A549 (cell line): ENCODE data around the gene TBCCD1. TPM values are rescaled to one million over a fixed set of nuclear protein-coding genes. Genes with fewer than 3 reads are reported as not detected.

Experiments
- ATAC-seq, 2 experiments: fragments of 200-7000 bp in 1 of 2; fragments of >200 bp in 1 of 2; cut with Nextera tagmentation in 1 of 2; cut with Tn5 transposase in 1 of 2; 3 replicates each; pipeline versions ENCODE4 v1.8.0 to v1.9.1; 2018 to 2020; ENCODE audit warnings: mild to moderate bottlenecking in 1 of 2, moderate library complexity in 1 of 2
- CTCF ChIA-PET: fragments of 300-600 bp; sonication (Branson Sonifier 250); formaldehyde crosslinking; extraction: SDS; loops from one replicate; lab custom pipeline; 2021; ENCODE audit warnings: antibody characterized with exemption, inconsistent platforms; lab: Yijun Ruan, JAX
- POLR2A ChIA-PET: fragments of 350-600 bp; formaldehyde crosslinking; extraction: SDS; loops from one replicate; lab custom pipeline; 2021; ENCODE audit warnings: antibody characterized with exemption, inconsistent platforms; lab: Yijun Ruan, JAX
- DNase-seq, 2 experiments: peaks; one replicate each; pipeline versions ENCODE4 v3.0.0 to v3.0.0-alpha.2; 2011 to 2016; ENCODE audit warnings: low read depth in 1 of 2, low spot score in 1 of 2
- FAIRE-seq: peaks from 2 replicates; lab custom pipeline; 2011; peaks lifted over from hg19 to GRCh38; lab: Jason Lieb, UNC
- H3K27ac ChIP-seq, 2 experiments: fragments of >200 bp; sonication (Bioruptor Twin); formaldehyde crosslinking; 3 replicates each; pipeline ENCODE4 v1.5.1; 2016 to 2017
- H3K4me1 ChIP-seq: fragments of >200 bp; sonication (Bioruptor Twin); formaldehyde crosslinking; 3 replicates; pipeline ENCODE4 v1.6.1; 2016
- H3K4me2 ChIP-seq: fragments of >200 bp; sonication (Bioruptor Twin); formaldehyde crosslinking; 3 replicates; pipeline ENCODE4 v1.6.1; 2016
- H3K4me3 ChIP-seq: fragments of >200 bp; sonication (Bioruptor Twin); formaldehyde crosslinking; 3 replicates; pipeline ENCODE4 v1.5.1; 2016
- H3K9me3 ChIP-seq: fragments of >200 bp; sonication (Bioruptor Twin); formaldehyde crosslinking; 3 replicates; pipeline ENCODE4 v1.6.1; 2016
- CBX8 ChIP-seq: fragments of 200-600 bp; sonication (generic); IDR thresholded peaks from 2 replicates; pipeline ENCODE4 v1.6.1; 2016
- CEBPB ChIP-seq, 2 experiments: fragments of >200 bp in 1 of 2; sonication (Bioruptor Twin) in 1 of 2; formaldehyde crosslinking in 1 of 2; IDR thresholded peaks; 2 replicates each; pipeline ENCODE4 v1.6.1; 2012 to 2016
- CHD2 ChIP-seq: fragments of 150-350 bp; IDR thresholded peaks from 2 replicates; pipeline ENCODE4 v1.6.1; 2014; ENCODE audit warnings: low read length; ENCODE audit not compliant: partially characterized antibody
- ESRRA ChIP-seq: fragments of 150-350 bp; IDR thresholded peaks from 2 replicates; pipeline ENCODE4 v1.6.1; 2014; ENCODE audit warnings: mild to moderate bottlenecking, low read length, borderline replicate concordance
- FOSB ChIP-seq: fragments of 250-450 bp; sonication (Bioruptor Pico); IDR thresholded peaks from 2 replicates; pipeline ENCODE4 v1.5.0; 2020; ENCODE audit warnings: mild to moderate bottlenecking, moderate library complexity
- FOSL2 ChIP-seq, 2 experiments: fragments of 450-650 bp in 1 of 2; fragments of >200 bp in 1 of 2; sonication (Bioruptor Twin) in 1 of 2; formaldehyde crosslinking; IDR thresholded peaks; 2 replicates each; pipeline versions ENCODE4 v1.5.0 to v1.6.1; 2016 to 2020; ENCODE audit warnings: mild to moderate bottlenecking in 1 of 2, moderate library complexity in 1 of 2
- FOXS1 ChIP-seq: fragments of 250-450 bp; sonication (Bioruptor Pico); IDR thresholded peaks from 2 replicates; pipeline ENCODE4 v1.5.0; 2020; ENCODE audit warnings: mild to moderate bottlenecking, moderate library complexity
- GATA3 ChIP-seq: IDR thresholded peaks from 2 replicates; pipeline ENCODE4 v1.6.1; 2012; ENCODE audit warnings: borderline replicate concordance
- HDAC2 ChIP-seq: fragments of 200-600 bp; sonication (generic); IDR thresholded peaks from 2 replicates; pipeline ENCODE4 v1.6.1; 2016
- HEYL ChIP-seq: fragments of 250-450 bp; sonication (Bioruptor Pico); IDR thresholded peaks from 2 replicates; pipeline ENCODE4 v1.8.0; 2021; ENCODE audit warnings: mild to moderate bottlenecking, moderate library complexity
- HOXB13 ChIP-seq: fragments of 250-450 bp; sonication (Bioruptor Pico); IDR thresholded peaks from 2 replicates; pipeline ENCODE4 v1.5.0; 2020; ENCODE audit warnings: low read depth, mild to moderate bottlenecking, moderate library complexity
- HOXB5 ChIP-seq: fragments of 250-450 bp; sonication (Bioruptor Pico); IDR thresholded peaks from 2 replicates; pipeline ENCODE4 v1.5.0; 2020; ENCODE audit warnings: mild to moderate bottlenecking, moderate library complexity
- KDM5A ChIP-seq: fragments of 200-600 bp; sonication (generic); IDR thresholded peaks from 2 replicates; pipeline ENCODE4 v1.6.1; 2016; ENCODE audit warnings: antibody characterized with exemption, mild to moderate bottlenecking
- MYC ChIP-seq: IDR thresholded peaks from 2 replicates; pipeline ENCODE4 v1.6.1; 2012; ENCODE audit warnings: mild to moderate bottlenecking, inconsistent platforms, low read length, improper control_type of control experiment, borderline replicate concordance
- RFX5 ChIP-seq: fragments of 450-650 bp; IDR thresholded peaks from 2 replicates; pipeline ENCODE4 v1.7.1; 2014; ENCODE audit warnings: antibody characterized with exemption, mild to moderate bottlenecking, moderate library complexity
- RNF2 ChIP-seq: fragments of 200-600 bp; sonication (generic); IDR thresholded peaks from 2 replicates; pipeline ENCODE4 v1.6.1; 2016; ENCODE audit warnings: low read depth, mild to moderate bottlenecking, antibody characterized with exemption, moderate library complexity, borderline replicate concordance
- SREBF2 ChIP-seq: fragments of 450-650 bp; IDR thresholded peaks from 2 replicates; pipeline ENCODE4 v1.6.1; 2014; ENCODE audit warnings: mild to moderate bottlenecking, moderate library complexity
- ZFP36 ChIP-seq: fragments of 450-650 bp; IDR thresholded peaks from 2 replicates; pipeline ENCODE4 v1.6.1; 2014; ENCODE audit warnings: borderline replicate concordance; ENCODE audit not compliant: partially characterized antibody
- ZNF302 ChIP-seq: fragments of 250-450 bp; sonication (Bioruptor Pico); IDR thresholded peaks from 2 replicates; pipeline ENCODE4 v1.9.0; 2021; ENCODE audit warnings: inconsistent platforms, mild to moderate bottlenecking, moderate library complexity
- WGBS: methylation state at CpG from one replicate; pipeline ENCODE4 v1.1.6; 2017; ENCODE audit errors: missing lambda C conversion rate; 5-methylcytosine and 5-hydroxymethylcytosine counted together
- polyA plus RNA-seq, 4 experiments: library from polyadenylated mRNA; depleted of rRNA in 3 of 4; stranded (reverse); fragments of >200 nt; fragmentation: RNase III in 1 of 4; extraction: RNeasy Plus Mini Kit Qiagen cat#74134 plus additional on column Dnase treatment in 1 of 4; gene quantifications; 2 replicates in 3 of 4; 3 replicates in 1 of 4; pipeline ENCODE4 v1.2.3, GENCODE V29; 2011 to 2017
- TF ChIP-seq, protein P1 (sequence below): fragments of >200 bp; sonication (Bioruptor Twin); formaldehyde crosslinking; IDR thresholded peaks from 3 replicates; pipeline ENCODE4 v1.5.1; 2016
- TF ChIP-seq, protein P2 (sequence below): IDR thresholded peaks from 2 replicates; pipeline ENCODE4 v1.6.1; 2012
- TF ChIP-seq, protein P3 (sequence below): IDR thresholded peaks from 2 replicates; pipeline ENCODE4 v1.6.1; 2012; ENCODE audit warnings: low read depth, borderline replicate concordance
- TF ChIP-seq, protein P4 (sequence below): fragments of 200-600 bp; sonication (generic); IDR thresholded peaks from 2 replicates; pipeline ENCODE4 v1.6.1; 2016; ENCODE audit warnings: antibody characterized with exemption, mild to moderate bottlenecking, moderate library complexity

The TBCCD1 gene
- polyA plus RNA-seq, 2 of the 4 experiments (the other 2 are of a cell fraction): 5.8 to 11.4 TPM

DNA sequence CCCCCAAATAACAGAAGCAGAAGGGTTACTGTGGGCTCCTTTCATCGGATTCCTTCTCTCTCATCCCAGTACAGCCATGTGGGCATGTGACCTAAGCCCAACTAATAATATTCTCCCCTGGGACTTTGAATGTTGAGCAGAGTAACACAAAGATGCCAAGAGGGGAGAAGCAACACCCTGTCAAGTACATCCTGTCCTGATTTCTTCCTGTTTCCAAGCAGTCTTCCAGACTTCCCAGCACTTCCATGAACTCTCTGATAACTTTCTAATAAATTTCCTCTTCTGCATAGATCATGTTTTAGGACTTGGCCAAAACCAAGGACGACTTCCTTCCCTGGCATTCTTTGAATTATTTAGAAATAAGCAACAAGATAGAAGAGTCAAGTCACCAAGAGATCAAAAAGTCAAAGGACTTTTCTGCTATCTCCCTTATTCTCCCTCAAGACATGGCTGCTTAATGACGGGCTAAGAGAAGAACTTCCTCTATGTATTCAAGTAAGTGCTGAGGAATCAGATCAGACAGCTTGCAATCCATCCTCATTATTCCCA, 60.9 kb downstream of the TBCCD1 start:
- no peak overlapping the region for H3K4me2 ChIP-seq
- no peak for FAIRE-seq
- no peak for TF ChIP-seq SREBF2
- no peak for TF ChIP-seq RNF2
- TF ChIP-seq, protein P1, sequence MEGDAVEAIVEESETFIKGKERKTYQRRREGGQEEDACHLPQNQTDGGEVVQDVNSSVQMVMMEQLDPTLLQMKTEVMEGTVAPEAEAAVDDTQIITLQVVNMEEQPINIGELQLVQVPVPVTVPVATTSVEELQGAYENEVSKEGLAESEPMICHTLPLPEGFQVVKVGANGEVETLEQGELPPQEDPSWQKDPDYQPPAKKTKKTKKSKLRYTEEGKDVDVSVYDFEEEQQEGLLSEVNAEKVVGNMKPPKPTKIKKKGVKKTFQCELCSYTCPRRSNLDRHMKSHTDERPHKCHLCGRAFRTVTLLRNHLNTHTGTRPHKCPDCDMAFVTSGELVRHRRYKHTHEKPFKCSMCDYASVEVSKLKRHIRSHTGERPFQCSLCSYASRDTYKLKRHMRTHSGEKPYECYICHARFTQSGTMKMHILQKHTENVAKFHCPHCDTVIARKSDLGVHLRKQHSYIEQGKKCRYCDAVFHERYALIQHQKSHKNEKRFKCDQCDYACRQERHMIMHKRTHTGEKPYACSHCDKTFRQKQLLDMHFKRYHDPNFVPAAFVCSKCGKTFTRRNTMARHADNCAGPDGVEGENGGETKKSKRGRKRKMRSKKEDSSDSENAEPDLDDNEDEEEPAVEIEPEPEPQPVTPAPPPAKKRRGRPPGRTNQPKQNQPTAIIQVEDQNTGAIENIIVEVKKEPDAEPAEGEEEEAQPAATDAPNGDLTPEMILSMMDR: no peak
- no peak for TF ChIP-seq CEBPB (IDR thresholded peaks at IDR 0.05)
- no peak for TF ChIP-seq HOXB13 (CRISPR knock-in tag)
- TF ChIP-seq, protein P2, sequence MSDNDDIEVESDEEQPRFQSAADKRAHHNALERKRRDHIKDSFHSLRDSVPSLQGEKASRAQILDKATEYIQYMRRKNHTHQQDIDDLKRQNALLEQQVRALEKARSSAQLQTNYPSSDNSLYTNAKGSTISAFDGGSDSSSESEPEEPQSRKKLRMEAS: no peak
- no peak for TF ChIP-seq ESRRA
- TF ChIP-seq MYC: no peak
- no peaks in the 10 kb centered on the region for H3K4me1 ChIP-seq
- no peak overlapping the region for H3K27ac ChIP-seq
- no peak for ATAC-seq
- no peak for DNase-seq
- H3K4me3 ChIP-seq: no peak overlapping the region
- 44% methylated on average over 3 of the region's 3 CpGs for WGBS
- H3K9me3 ChIP-seq: no peaks in the 10 kb centered on the region
- ChIA-PET CTCF (interaction anchor here (1.0 to 1.1 kb wide), 2 partner anchors 11 to 12 kb away, joined by 3 read pairs; no protein-coding TSS in a partner anchor), POLR2A (no interaction called here)

DNA sequence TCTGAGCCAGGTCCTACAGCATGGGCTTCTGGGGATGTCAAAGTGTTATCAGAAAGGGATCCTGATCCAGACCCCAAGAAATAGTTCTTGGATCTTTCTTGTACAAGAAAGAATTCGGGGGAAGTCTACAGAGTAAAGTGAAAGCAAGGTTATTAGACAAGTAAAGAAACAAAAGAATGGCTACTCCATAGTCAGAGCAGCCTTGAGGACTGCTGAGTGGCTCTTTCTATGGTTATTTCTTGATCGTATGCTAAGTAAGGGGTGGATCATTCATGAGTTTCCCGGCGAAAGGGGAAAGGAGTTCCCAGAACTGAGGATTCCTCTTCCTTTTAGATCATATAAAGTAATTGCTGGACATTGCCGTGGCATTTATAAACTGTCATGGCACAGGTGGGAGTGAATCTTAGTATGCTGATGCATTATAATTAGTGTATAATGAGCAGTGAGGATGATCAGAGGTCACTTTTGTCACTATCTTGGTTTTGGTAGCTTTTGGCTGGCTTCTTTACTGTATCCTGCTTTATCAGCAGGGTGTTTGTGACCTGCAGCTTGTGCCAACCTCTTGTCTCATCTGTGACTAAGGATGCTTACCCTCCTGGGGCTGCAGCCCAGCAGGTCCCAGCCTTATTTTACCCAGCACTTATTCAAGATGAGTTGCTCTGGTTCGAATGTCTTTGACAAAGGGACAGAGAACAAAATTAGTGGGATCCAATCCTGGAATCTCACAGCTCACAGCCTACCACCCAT, 64.0 kb downstream of the TBCCD1 start:
- Histone ChIP-seq H3K4me1 (no peaks in the 10 kb centered on the region), H3K4me2 (peak overlapping the region; percentile 24; the same call in 2 of the 3 replicates), H3K4me3 (no peak overlapping the region), H3K27ac (no peak overlapping the region), H3K9me3 (no peaks in the 10 kb centered on the region)
- ChIA-PET POLR2A (no interaction called here), CTCF (interaction anchor here (0.9 kb wide), 1 partner anchor 168 kb away, joined by 3 read pairs; no protein-coding TSS in a partner anchor)
- 29% methylated on average over 5 of the region's 6 CpGs for WGBS
- DNase-seq (no peak), FAIRE-seq (no peak), ATAC-seq (no peak; a peak in 1 of 6 replicates)
- TF ChIP-seq, protein P2: no peak
- TF ChIP-seq ZNF302 (CRISPR knock-in tag): no peak
- no peak for TF ChIP-seq HEYL (CRISPR knock-in tag)
- no peak for TF ChIP-seq RFX5
- TF ChIP-seq FOSB (CRISPR knock-in tag): no peak
- TF ChIP-seq FOXS1 (CRISPR knock-in tag): no peak
- no peak for TF ChIP-seq RNF2
- TF ChIP-seq, protein P3, sequence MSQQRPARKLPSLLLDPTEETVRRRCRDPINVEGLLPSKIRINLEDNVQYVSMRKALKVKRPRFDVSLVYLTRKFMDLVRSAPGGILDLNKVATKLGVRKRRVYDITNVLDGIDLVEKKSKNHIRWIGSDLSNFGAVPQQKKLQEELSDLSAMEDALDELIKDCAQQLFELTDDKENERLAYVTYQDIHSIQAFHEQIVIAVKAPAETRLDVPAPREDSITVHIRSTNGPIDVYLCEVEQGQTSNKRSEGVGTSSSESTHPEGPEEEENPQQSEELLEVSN: no peak
- TF ChIP-seq ZFP36: no peak
- no peak for TF ChIP-seq SREBF2
- no peak for TF ChIP-seq HDAC2
- no peak for TF ChIP-seq CBX8
- no peak for TF ChIP-seq GATA3

DNA sequence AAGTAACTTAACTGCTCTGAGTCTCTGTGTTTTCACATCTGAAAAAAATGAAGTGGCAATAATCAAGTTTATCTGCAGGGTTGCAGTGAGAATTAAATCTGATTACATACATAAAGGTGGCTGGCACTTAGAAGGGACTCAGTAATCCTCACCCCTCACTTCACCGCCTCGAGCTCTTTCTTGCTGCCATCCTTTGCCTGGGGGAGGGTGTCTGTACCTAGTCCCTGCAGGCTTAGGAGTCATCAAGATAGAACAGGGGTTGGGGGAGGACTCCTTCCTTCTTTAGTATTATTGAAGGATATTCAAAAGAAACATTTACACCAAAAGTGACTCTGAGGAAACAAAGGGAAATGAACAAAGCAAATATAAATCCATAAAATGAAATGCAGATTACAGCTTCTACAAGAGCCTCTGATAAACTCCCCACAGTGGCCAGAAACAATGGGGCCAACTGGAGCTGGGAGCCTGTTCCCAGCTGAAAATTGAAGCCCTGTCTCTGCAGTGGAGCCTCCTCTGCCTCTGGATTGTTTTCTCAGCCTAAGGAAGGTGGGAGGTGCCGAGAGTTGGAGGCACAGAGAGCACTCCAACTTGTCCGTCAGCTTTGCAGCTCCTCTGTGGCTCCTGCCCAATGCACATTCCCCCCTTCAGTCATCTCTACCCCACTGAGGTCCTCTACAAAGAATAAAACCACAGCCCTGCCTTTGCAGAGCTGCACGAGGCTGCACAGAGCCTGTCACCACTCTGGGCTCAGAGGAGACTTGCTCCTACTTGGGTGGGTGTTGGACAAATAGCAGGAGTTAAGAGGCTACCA, 64.8 kb downstream of the TBCCD1 start:
- ChIA-PET CTCF (interaction anchor here (0.9 kb wide), 1 partner anchor 168 kb away, joined by 3 read pairs; no protein-coding TSS in a partner anchor), POLR2A (no interaction called here)
- ATAC-seq (peak; percentile 55 to 68; a peak in 5 of 6 replicates), DNase-seq (no peak), FAIRE-seq (no peak)
- Histone ChIP-seq H3K4me2 (peak overlapping the region; percentile 24; the same call in 2 of the 3 replicates), H3K4me3 (no peak overlapping the region), H3K27ac (no peak overlapping the region), H3K4me1 (no peaks in the 10 kb centered on the region), H3K9me3 (no peaks in the 10 kb centered on the region)
- WGBS: 30% methylated on average over 5 of the region's 5 CpGs
- TF ChIP-seq, protein P4, sequence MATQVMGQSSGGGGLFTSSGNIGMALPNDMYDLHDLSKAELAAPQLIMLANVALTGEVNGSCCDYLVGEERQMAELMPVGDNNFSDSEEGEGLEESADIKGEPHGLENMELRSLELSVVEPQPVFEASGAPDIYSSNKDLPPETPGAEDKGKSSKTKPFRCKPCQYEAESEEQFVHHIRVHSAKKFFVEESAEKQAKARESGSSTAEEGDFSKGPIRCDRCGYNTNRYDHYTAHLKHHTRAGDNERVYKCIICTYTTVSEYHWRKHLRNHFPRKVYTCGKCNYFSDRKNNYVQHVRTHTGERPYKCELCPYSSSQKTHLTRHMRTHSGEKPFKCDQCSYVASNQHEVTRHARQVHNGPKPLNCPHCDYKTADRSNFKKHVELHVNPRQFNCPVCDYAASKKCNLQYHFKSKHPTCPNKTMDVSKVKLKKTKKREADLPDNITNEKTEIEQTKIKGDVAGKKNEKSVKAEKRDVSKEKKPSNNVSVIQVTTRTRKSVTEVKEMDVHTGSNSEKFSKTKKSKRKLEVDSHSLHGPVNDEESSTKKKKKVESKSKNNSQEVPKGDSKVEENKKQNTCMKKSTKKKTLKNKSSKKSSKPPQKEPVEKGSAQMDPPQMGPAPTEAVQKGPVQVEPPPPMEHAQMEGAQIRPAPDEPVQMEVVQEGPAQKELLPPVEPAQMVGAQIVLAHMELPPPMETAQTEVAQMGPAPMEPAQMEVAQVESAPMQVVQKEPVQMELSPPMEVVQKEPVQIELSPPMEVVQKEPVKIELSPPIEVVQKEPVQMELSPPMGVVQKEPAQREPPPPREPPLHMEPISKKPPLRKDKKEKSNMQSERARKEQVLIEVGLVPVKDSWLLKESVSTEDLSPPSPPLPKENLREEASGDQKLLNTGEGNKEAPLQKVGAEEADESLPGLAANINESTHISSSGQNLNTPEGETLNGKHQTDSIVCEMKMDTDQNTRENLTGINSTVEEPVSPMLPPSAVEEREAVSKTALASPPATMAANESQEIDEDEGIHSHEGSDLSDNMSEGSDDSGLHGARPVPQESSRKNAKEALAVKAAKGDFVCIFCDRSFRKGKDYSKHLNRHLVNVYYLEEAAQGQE: no peak
- TF ChIP-seq KDM5A (no peak), HOXB5 (no peak), GATA3 (no peak), MYC (no peak), CHD2 (no peak), FOSL2 (IDR thresholded peaks at IDR 0.05) (no peak), FOSL2 (CRISPR knock-in tag; IDR thresholded peaks at IDR 0.05) (no peak), ESRRA (no peak)
